Measurements from ENCODE around the gene KANSL1. TPM values are rescaled to one million over a fixed set of nuclear protein-coding genes. Genes with fewer than 3 reads are reported as not detected.
"Not testable (repeated sequence)": the region's sequence is repeated elsewhere in the genome, so short reads cannot be mapped to it uniquely, and the experiment has no call there.

The KANSL1 gene
- total and polyA plus RNA-seq, 2 experiments from 2014 or later, result 12.2 to 38.2 TPM

DNA sequence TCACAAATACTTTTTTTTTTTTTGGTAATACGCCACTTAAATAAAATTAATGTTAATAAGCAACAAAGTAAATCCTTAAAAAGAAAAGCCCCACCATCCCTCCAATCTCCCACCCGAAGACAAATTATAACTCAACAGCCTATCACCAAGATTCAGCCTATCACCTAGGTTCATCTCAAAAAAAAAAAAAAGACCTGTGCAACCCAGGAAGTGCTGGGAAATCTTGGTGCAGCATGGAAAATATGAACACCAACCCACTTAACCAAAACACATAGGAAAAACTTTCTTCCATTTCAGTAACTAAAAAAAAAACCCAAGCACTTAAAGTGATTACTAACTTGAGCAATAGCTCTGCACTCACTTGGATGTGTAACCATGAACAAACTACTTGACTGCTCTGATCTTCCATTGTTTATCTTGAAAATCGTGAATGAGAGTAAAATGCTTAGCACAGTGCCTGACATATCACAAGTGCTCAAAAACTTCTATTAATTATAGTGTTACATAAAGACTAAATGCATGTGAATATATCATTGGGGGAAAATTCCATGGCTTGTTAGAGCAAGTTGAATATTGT is 103.8 kb downstream of the KANSL1 start:
- H2AFZ ChIP-seq, result no peak overlapping the region
- H3F3A ChIP-seq (ENCODE audit: insufficient read depth), result no peaks in the 10 kb centered on the region; the same call in 1 of the 2 replicates
- H3K79me2 ChIP-seq (ENCODE audit: insufficient read depth), result peaks cover 99% of the 10 kb centered on the region
- no peak for DNase-seq
- H3K9ac ChIP-seq, result no peak overlapping the region
- in situ Hi-C loops (cut with MboI), result no loop called here
- H3K4me1 ChIP-seq (ENCODE audit: insufficient read depth), result peaks cover 3% of the 10 kb centered on the region; the same call in 1 of the 2 replicates
- H3K4me2 ChIP-seq (ENCODE audit: unreplicated experiment), result no peak overlapping the region
- H3K27ac ChIP-seq, result no peak overlapping the region
- no peaks in the 10 kb centered on the region for H3K36me3 ChIP-seq (ENCODE audit: low read depth)
- no peak overlapping the region for H3K4me3 ChIP-seq
- no peaks in the 10 kb centered on the region for H3K9me2 ChIP-seq (ENCODE audit: insufficient read depth)
- H4K20me1 ChIP-seq (ENCODE audit: insufficient read depth), result peaks cover 8% of the 10 kb centered on the region
- 94 to 100% methylated on average over 3 of the region's 3 CpGs for WGBS, 2 experiments (ENCODE audit: low coverage in 1 of 2, low lambda C conversion rate in 2 of 2, missing lambda C conversion rate in 2 of 2)
- no peaks in the 10 kb centered on the region for H3K9me3 ChIP-seq (ENCODE audit: low read depth)
- TF ChIP-seq EZH2 (IDR thresholded peaks at IDR 0.05; ENCODE audit: insufficient read depth, poor library complexity, severe bottlenecking) (no peak), EZH2phosphoT487 (IDR thresholded peaks at IDR 0.05; ENCODE audit: insufficient read depth, low read depth) (no peak)
- no peaks in the 10 kb centered on the region for H3K27me3 ChIP-seq (replicated peaks; ENCODE audit: insufficient read depth)

DNA sequence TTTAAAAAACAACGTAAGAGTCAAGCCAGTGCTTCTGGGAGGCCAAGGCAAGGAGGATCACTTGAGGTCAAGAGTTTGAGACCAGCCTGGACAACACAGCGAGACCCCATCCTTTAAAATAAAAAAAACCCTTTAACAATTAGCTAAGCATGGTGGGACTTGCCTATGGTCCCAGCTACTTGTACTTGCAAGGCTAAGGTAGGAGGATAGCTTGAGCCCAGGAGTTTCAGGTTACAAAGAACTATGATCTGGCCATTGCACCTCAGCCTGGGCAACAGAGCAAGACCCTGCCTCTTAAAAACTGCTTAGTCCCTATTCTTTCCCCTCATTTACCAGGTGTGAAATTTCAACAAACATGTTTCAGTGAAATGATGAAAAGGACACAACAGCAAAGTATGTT is 104.6 kb downstream of the KANSL1 start:
- Histone ChIP-seq H2AFZ (no peak overlapping the region), H3F3A (ENCODE audit: insufficient read depth) (no peaks in the 10 kb centered on the region; the same call in 1 of the 2 replicates), H3K4me2 (ENCODE audit: unreplicated experiment) (no peak overlapping the region), H3K27ac (no peak overlapping the region), H3K9me3 (ENCODE audit: low read depth) (no peaks in the 10 kb centered on the region), H3K27me3 (replicated peaks; ENCODE audit: insufficient read depth) (no peaks in the 10 kb centered on the region), H3K36me3 (ENCODE audit: low read depth) (no peaks in the 10 kb centered on the region), H3K4me3 (no peak overlapping the region), H3K4me1 (ENCODE audit: insufficient read depth) (peaks cover 3% of the 10 kb centered on the region; the same call in 1 of the 2 replicates), H4K20me1 (ENCODE audit: insufficient read depth) (peaks cover 4% of the 10 kb centered on the region), H3K9me2 (ENCODE audit: insufficient read depth) (no peaks in the 10 kb centered on the region), H3K79me2 (ENCODE audit: insufficient read depth) (peaks cover 99% of the 10 kb centered on the region), H3K9ac (no peak overlapping the region)
- no peak for DNase-seq
- TF ChIP-seq EZH2 (IDR thresholded peaks at IDR 0.05; ENCODE audit: insufficient read depth, poor library complexity, severe bottlenecking) (no peak), EZH2phosphoT487 (IDR thresholded peaks at IDR 0.05; ENCODE audit: insufficient read depth, low read depth) (no peak)
- in situ Hi-C loops (cut with MboI), result no loop called here
- 94 to 100% methylated on average over 2 of the region's 2 CpGs for WGBS, 2 experiments (ENCODE audit: low coverage in 1 of 2, low lambda C conversion rate in 2 of 2, missing lambda C conversion rate in 2 of 2)

DNA sequence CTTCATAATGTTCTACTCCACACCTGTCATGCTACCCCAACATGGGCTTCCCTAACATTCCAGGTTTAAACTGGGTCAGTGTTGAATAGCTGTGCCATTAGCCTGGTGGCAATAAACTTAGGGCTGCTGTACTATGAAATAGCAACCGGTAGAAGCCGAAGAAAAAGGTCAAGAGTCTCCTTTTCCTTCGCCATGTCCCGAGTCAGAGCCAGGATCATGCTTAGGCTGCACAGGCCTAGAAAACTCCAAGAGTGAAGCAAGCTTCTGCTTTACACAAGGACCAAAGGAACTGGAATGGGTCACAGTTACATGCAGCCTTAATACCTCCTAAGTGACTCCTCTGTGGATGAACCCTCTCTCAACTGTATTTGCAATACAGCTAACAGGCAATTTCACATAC is 105.4 kb downstream of the KANSL1 start:
- H4K20me1 ChIP-seq (ENCODE audit: insufficient read depth); H2AFZ ChIP-seq; H3K4me2 ChIP-seq (ENCODE audit: unreplicated experiment); H3K9me3 ChIP-seq (ENCODE audit: low read depth); H3K9me2 ChIP-seq (ENCODE audit: insufficient read depth); H3K27ac ChIP-seq; H3F3A ChIP-seq (ENCODE audit: insufficient read depth); H3K4me1 ChIP-seq (ENCODE audit: insufficient read depth); H3K36me3 ChIP-seq (ENCODE audit: low read depth); H3K27me3 ChIP-seq (replicated peaks; ENCODE audit: insufficient read depth); H3K9ac ChIP-seq; in situ Hi-C loops (cut with MboI); H3K4me3 ChIP-seq; DNase-seq: not testable (repeated sequence)
- 74 to 75% methylated on average over 4 of the region's 4 CpGs for WGBS, 2 experiments (ENCODE audit: low coverage in 1 of 2, low lambda C conversion rate in 2 of 2, missing lambda C conversion rate in 2 of 2)
- H3K79me2 ChIP-seq (ENCODE audit: insufficient read depth), result peaks cover 99% of the 10 kb centered on the region

DNA sequence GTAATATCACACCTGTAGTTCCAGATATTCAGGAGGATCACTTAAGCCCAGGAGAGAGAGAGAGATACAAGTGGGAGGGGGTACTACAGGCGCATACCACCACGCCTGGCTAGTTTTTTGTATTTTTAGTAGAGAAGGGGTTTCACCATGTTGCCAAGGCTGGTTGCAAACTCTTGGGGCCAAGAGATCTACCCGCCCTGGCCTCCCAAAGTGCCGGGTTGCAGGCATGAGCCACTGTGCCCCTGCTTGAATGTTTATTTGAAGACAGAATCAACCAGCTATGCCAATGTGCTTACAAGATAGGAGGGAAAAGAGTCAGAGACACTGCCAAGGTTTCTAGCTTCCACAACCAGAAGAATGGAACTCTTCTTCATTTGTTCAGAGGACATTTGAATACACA is 106.4 kb downstream of the KANSL1 start:
- H3F3A ChIP-seq (ENCODE audit: insufficient read depth), result no peaks in the 10 kb centered on the region; the same call in 1 of the 2 replicates
- H3K9me3 ChIP-seq (ENCODE audit: low read depth), result no peaks in the 10 kb centered on the region
- no peaks in the 10 kb centered on the region for H3K27me3 ChIP-seq (replicated peaks; ENCODE audit: insufficient read depth)
- in situ Hi-C loops (cut with MboI), result no loop called here
- H2AFZ ChIP-seq, result no peak overlapping the region
- peaks cover 4% of the 10 kb centered on the region for H4K20me1 ChIP-seq (ENCODE audit: insufficient read depth)
- H3K9me2 ChIP-seq (ENCODE audit: insufficient read depth), result no peaks in the 10 kb centered on the region
- no peak for DNase-seq
- no peak overlapping the region for H3K9ac ChIP-seq
- no peaks in the 10 kb centered on the region for H3K4me1 ChIP-seq (ENCODE audit: insufficient read depth)
- no peaks in the 10 kb centered on the region; the same call in 1 of the 2 replicates for H3K36me3 ChIP-seq (ENCODE audit: low read depth)
- peaks cover 100% of the 10 kb centered on the region for H3K79me2 ChIP-seq (ENCODE audit: insufficient read depth)
- TF ChIP-seq EZH2 (IDR thresholded peaks at IDR 0.05; ENCODE audit: insufficient read depth, poor library complexity, severe bottlenecking), result no peak
- TF ChIP-seq EZH2phosphoT487 (IDR thresholded peaks at IDR 0.05; ENCODE audit: insufficient read depth, low read depth), result no peak
- no peak overlapping the region for H3K27ac ChIP-seq
- 96 to 100% methylated on average over 4 of the region's 4 CpGs for WGBS, 2 experiments (ENCODE audit: low coverage in 1 of 2, low lambda C conversion rate in 2 of 2, missing lambda C conversion rate in 2 of 2)
- H3K4me2 ChIP-seq (ENCODE audit: unreplicated experiment), result no peak overlapping the region
- H3K4me3 ChIP-seq, result no peak overlapping the region

DNA sequence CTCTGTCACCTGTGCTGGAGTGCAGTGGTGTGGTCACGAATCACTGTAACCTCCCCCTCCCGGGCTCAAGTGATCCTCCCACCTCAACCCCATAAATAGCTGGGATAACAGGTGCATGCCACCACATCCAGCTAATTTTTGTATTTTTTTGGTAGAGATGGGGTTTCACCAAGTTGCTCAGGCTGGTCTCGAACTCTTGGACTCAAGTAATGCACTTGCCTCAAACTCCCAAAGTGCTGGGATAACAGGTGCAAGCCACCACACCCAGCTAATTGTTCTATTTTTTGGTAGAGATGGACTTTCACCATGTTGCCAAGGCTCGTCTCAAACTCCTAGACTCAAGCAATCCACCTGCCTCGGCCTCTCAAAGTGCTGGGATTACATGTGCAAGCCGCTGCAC is 107.7 kb downstream of the KANSL1 start:
- H3K79me2 ChIP-seq (ENCODE audit: insufficient read depth), result peaks cover 100% of the 10 kb centered on the region
- H3K9ac ChIP-seq, result no peak overlapping the region
- no peaks in the 10 kb centered on the region; the same call in 1 of the 2 replicates for H3K36me3 ChIP-seq (ENCODE audit: low read depth)
- H3K4me1 ChIP-seq (ENCODE audit: insufficient read depth), result no peaks in the 10 kb centered on the region
- H4K20me1 ChIP-seq (ENCODE audit: insufficient read depth), result peaks cover 4% of the 10 kb centered on the region
- 84 to 90% methylated on average over 6 of the region's 6 CpGs for WGBS, 2 experiments (ENCODE audit: low coverage in 1 of 2, low lambda C conversion rate in 2 of 2, missing lambda C conversion rate in 2 of 2)
- H3F3A ChIP-seq (ENCODE audit: insufficient read depth), result no peaks in the 10 kb centered on the region
- H3K4me3 ChIP-seq, result no peak overlapping the region
- DNase-seq, result no peak
- H3K27me3 ChIP-seq (replicated peaks; ENCODE audit: insufficient read depth), result no peaks in the 10 kb centered on the region
- no peak overlapping the region for H3K27ac ChIP-seq
- no peaks in the 10 kb centered on the region for H3K9me2 ChIP-seq (ENCODE audit: insufficient read depth)
- TF ChIP-seq EZH2 (IDR thresholded peaks at IDR 0.05; ENCODE audit: insufficient read depth, poor library complexity, severe bottlenecking), result no peak
- in situ Hi-C loops (cut with MboI), result no loop called here
- H2AFZ ChIP-seq, result no peak overlapping the region
- H3K4me2 ChIP-seq (ENCODE audit: unreplicated experiment), result no peak overlapping the region
- H3K9me3 ChIP-seq (ENCODE audit: low read depth), result no peaks in the 10 kb centered on the region

All from GM23248 (cell line).